Stimulated activated CD8-positive, alpha-beta memory T cell treated with anti-CD3 and anti-CD28 coated beads, Interleukin-12 subunit alpha, Interleukin-12 subunit beta, amount 100 ng/mL, for 1 hour (primary cell): ENCODE data around the gene UST.
"Not testable (repeated sequence)": the region's sequence is repeated elsewhere in the genome, so short reads cannot be mapped to it uniquely, and the experiment has no call there.

Experiments used
- DNase-seq: peaks from one replicate; pipeline ENCODE4 v3.0.0-alpha.2; 2020; ENCODE audit warnings: low read depth

Gene UST

GRCh38 chr6:148868314-148868713 lies 121.5 kb downstream of the UST start:
- DNase-seq, result no peak

GRCh38 chr6:148868901-148869300 lies 122.1 kb downstream of the UST start:
- no peak for DNase-seq

- no peak for DNase-seq
These were observed 122.8 kb downstream of the UST start for GRCh38 chr6:148869585-148869984.

DNA sequence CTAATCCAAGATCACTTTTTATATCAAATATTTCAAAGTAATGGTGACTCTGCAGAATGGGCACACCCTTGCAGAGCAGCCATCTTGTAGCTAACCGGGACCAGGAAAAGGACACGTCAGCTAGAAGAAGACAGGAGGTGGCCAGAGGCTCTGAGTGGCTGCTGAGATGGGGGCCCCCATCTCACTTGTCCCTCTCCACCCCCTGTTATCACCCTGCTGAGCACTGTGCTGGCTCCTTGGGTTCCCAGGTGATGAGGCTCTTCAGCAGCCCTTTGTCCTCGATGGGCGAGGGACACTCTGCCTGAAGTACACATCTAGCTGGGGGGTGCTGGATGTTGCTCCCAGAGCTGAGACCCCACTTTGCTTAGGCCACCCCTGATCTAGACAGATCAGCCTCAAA lies 126.3 kb downstream of the UST start:
- no peak for DNase-seq

- DNase-seq, result no peak
These were observed 127.0 kb downstream of the UST start for GRCh38 chr6:148873868-148874267.

- no peak for DNase-seq
These were observed 128.0 kb downstream of the UST start for GRCh38 chr6:148874698-148875293.

DNA sequence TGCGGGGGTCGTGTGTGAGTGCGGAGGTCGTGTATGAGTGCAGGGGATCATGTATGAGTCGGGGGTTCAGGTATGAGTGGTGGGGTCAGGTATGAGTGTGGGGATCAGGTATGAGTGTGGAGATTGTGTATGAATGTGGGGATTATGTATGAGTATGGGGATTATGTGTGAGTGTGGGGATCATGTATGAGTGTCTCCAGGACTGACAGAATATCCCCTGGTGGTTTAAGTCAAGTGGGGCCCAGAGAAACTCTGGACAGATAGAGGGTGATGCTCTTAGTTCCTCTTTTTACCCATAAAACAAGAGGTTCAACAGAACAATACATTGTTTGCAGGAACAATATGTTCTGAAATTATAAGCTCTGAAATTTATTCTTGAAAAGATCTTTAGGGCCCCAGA lies 131.9 kb downstream of the UST start:
- no peak for DNase-seq

DNA sequence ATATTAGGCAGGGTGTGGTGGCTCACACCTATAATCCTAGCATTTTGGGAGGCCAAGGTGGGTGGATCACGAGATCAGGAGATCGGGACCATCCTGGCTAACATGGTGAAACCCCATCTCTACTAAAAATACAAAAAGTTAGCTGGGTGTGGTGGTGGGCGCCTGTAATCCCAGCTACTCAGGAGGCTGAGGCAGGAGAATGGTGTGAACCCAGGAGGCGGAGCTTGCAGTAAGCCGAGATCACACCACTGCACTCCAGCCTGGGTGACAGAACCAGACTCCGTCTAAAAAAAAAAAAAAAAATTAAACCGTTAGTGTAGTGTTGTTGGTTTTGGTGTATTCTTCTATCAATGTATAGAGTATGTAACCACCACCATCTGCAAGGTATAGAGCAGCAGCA lies 133.9 kb downstream of the UST start:
- DNase-seq, result not testable (repeated sequence)

DNA sequence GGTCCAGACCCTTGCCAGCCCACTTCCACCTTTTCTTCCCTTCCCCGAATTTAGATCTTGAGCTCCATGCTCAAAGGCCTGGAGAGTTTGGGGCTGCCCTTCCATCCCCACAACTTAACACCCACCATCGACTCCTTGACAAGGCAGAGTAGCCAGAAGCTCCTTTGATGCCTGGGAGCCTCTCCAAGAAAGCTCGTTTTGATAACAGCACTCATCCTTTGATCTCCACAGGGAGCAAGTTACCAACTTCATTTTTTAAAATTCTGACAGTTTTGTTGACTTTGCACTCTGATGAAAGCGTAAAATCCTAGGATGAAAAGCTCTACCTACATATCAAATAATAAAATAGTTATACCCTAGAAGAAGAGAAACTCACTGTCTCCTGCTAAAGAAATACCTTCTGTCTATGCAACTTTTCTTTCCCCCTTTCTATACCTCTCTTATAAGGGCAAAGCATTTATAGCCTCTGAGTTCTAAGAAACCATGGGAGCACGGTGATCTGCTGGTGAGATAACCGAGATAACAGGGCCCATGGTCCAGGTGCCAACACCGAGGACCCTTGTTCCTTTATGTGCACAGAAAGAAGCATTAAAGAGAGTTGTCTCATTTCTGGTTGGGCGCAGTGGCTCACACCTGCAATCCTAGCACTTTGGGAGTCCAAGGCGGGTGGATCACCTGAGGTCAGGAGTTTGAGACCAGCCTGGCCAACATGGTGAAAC lies 134.9 kb downstream of the UST start:
- DNase-seq, result no peak

- no peak for DNase-seq
These were observed 136.4 kb downstream of the UST start for GRCh38 chr6:148883270-148883669.

DNA sequence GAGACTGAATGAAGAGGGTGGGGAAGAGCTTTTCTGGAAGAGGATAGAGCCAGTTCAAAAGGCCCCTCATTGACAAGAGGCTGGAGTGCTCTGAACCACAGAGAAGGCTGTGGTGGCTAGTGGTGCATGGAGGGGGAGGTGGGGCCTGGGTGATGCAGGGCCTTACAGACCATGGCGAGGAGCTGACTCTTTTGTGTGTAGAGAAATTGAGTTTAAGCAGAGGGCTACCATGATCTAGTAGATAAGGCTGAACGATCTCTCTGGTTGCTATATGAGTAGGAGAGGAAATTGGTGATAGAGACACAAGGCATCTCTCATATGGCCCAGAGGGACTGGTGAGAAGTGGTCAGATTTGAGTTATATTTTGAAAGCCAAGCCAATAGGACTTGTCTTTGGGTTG lies 137.6 kb downstream of the UST start:
- DNase-seq, result no peak

DNA sequence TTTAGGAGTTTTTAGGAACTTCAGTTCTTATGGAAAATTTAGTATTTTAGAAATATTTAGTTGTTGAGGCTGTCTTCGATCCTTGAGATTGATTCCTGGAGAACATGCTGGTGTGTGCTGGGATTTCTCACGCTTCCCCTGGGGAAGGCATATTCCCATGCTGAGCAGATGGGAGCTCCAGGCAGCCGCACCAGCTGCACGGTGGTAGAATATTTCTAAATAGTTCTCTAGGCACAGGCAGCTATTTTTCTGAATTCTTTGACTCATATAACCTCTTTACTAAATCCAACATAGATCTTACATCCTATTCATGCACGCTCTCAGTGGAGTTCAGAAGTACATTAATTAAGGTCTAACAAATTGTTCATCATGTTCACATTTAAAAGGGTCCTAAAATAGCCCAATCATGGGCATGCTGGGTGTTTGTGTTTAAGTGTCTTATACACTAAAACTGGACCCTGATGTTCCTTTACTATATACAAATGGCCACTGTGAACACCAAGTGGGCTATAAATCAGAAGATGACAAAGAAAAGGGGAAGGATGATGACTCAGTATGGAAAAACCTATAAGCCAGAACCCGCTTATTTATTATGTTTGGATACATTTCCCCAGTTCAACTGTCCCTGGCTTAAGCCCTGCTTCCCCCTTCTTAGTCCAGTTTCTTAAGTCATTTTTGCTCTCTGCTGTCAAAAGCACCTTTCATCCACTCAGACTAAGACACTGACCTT lies 138.5 kb downstream of the UST start:
- DNase-seq, result no peak

- DNase-seq, result no peak
These were observed 139.4 kb downstream of the UST start for GRCh38 chr6:148885925-148886845.

GRCh38 chr6:148887181-148887580 lies 140.4 kb downstream of the UST start:
- no peak for DNase-seq

- DNase-seq, result no peak
These were observed 142.0 kb downstream of the UST start for GRCh38 chr6:148888856-148889255.

DNA sequence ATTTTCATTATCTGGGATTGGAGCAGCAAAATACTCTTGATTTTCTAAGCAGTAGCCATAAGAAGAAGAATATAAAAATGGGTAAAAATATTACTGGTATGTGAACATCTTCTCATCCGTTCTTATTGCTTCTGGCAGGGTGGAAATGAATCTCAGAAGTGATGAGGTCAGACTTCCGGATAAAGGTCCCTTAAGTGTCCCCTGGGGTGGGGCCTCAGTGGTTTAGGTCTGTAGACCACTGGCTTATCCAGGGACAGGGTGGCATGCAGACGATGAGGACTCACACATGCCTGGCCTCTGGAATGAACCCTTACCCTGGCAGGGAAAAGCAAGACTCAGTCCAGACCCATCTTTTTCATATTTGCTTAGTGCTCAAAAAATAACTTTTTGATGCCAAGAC lies 143.3 kb downstream of the UST start:
- DNase-seq, result no peak

- no peak for DNase-seq
These were observed 144.0 kb downstream of the UST start for GRCh38 chr6:148890652-148891404.

DNA sequence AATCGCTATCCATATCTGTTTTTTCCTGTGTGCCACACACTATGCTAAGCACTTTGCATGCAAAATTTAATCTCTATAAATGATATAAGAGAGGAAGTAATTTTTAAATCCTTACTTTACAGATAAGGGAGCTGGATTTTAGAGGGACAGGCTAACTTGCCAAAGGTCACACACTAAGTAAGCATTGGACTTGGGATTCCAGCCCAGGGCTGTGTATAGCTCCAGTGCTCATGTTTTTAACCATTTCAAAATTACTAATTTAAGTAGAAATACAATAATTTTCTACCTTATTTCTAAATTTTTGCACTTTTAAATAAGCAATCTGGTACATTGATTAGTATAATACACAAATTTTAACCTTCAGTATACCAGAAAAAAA lies 144.6 kb downstream of the UST start:
- no peak for DNase-seq

DNA sequence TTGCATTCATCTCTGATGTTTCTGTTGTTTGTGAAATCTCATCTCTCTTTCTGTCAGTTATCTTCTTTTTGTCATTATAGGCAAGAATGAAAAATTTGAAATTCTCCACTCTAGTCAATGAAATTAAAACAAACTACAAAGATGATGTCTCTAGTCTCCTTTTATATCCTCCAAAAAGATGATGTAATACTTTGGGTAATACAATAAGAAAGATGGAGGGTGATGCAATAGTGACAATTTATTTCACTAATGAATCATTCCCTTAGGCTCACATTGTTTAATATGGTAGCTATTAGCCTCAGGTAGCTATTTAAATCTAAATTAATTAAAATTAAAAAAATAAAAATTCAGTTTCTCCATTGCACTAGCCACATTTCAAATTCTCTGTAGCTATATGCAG lies 145.4 kb downstream of the UST start:
- no peak for DNase-seq

GRCh38 chr6:148893073-148893472 lies 146.2 kb downstream of the UST start:
- no peak for DNase-seq

GRCh38 chr6:148893481-148893880 lies 146.7 kb downstream of the UST start:
- no peak for DNase-seq
